ENCODE results near the gene GDF10.

DNA sequence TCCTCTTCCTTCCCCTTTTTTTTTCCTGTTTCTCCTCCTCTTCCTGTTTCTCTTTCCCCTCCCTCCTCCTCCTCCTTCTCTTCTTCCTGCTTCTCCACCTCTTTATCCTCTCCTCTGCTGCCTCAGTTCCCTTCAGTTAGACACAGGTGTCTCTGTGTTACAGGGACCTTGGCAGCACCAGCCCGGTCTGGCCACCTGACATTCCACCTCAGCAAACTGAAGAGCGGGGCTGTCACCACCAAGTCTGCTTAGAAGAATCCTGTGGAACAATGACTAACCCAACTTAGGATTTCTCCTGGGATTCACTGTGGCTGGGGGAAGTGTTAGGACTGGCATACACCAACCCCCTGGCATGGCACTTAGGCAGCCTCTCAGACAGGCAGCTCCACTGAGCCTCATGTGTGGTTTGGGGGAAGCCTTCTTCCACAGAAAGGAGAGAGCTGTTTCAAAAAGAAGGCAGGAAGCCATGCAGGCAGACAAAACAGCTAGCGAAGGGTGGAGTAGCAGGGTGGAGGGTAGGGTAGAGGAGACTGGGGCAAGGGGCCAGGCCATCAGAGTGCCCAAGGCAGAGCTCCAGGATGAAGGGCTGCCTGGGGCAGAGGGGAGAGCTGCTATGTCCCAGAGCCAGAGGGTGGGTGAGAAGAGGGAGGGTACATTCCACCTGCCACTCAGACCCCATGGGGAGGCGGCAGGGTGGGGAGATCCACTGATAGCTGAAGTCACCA is 13.2 kb upstream of the GDF10 start:
- TF ChIP-seq, protein P1, sequence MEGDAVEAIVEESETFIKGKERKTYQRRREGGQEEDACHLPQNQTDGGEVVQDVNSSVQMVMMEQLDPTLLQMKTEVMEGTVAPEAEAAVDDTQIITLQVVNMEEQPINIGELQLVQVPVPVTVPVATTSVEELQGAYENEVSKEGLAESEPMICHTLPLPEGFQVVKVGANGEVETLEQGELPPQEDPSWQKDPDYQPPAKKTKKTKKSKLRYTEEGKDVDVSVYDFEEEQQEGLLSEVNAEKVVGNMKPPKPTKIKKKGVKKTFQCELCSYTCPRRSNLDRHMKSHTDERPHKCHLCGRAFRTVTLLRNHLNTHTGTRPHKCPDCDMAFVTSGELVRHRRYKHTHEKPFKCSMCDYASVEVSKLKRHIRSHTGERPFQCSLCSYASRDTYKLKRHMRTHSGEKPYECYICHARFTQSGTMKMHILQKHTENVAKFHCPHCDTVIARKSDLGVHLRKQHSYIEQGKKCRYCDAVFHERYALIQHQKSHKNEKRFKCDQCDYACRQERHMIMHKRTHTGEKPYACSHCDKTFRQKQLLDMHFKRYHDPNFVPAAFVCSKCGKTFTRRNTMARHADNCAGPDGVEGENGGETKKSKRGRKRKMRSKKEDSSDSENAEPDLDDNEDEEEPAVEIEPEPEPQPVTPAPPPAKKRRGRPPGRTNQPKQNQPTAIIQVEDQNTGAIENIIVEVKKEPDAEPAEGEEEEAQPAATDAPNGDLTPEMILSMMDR (IDR thresholded peaks at IDR 0.05), result no peak
- no peak for TF ChIP-seq FOXJ3 (CRISPR knock-in tag; IDR thresholded peaks at IDR 0.05)
- TF ChIP-seq, protein P2, sequence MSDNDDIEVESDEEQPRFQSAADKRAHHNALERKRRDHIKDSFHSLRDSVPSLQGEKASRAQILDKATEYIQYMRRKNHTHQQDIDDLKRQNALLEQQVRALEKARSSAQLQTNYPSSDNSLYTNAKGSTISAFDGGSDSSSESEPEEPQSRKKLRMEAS (IDR thresholded peaks at IDR 0.05; ENCODE audit: low read depth), result no peak
